Naive thymus-derived CD4-positive, alpha-beta T cell (primary cell): ENCODE results near the gene MFNG. TPM values are rescaled to one million over a fixed set of nuclear protein-coding genes. Genes with fewer than 3 reads are reported as not detected.

ENCODE experiments used
- ATAC-seq: fragments of 150-1000 bp; cut with Tn5 transposase; 2 replicates; pipeline ENCODE4 v1.10.0; 2021; ENCODE audit warnings: mild to moderate bottlenecking, moderate library complexity
- CTCF ChIA-PET: fragments of 350-600 bp; sonication (Branson Sonifier 250); formaldehyde crosslinking; loops from one replicate; lab custom pipeline; 2021; ENCODE audit warnings: antibody characterized with exemption; lab: Charles Lee
- POLR2A ChIA-PET: fragments of 350-600 bp; sonication (Branson Sonifier 250); formaldehyde crosslinking; loops from one replicate; lab custom pipeline; 2021; ENCODE audit warnings: antibody characterized with exemption, inconsistent platforms; lab: Charles Lee
- DNase-seq, 9 donors: peaks; one replicate each; pipeline versions ENCODE4 v3.0.0 to v3.0.0-alpha.2; 2020 to 2022; ENCODE audit warnings: mixed read lengths in 1 of 9
- H3K27ac ChIP-seq: one replicate; pipeline ENCODE4 v1.7.0; 2013; ENCODE audit warnings: mild to moderate bottlenecking, low read depth, low read length, moderate library complexity
- H3K27me3 ChIP-seq, 2 donors: one replicate each; pipeline ENCODE4 v1.7.0; 2013; ENCODE audit warnings: low read length in 2 of 2, mild to moderate bottlenecking in 2 of 2, moderate library complexity in 2 of 2; ENCODE audit not compliant: control insufficient read depth in 2 of 2, insufficient read depth in 2 of 2
- H3K36me3 ChIP-seq, 3 experiments: 1 replicate in 2 of 3; 2 replicates in 1 of 3; pipeline ENCODE4 v1.7.0; 2013; ENCODE audit warnings: low read length in 3 of 3, mild to moderate bottlenecking in 3 of 3, moderate library complexity in 1 of 3; ENCODE audit not compliant: insufficient read depth in 3 of 3, control insufficient read depth in 2 of 3
- H3K4me1 ChIP-seq, 2 donors: one replicate each; pipeline ENCODE4 v1.7.0; 2013; ENCODE audit warnings: low read length in 2 of 2, mild to moderate bottlenecking in 2 of 2, moderate library complexity in 1 of 2; ENCODE audit not compliant: control insufficient read depth in 2 of 2, insufficient read depth in 2 of 2
- H3K4me3 ChIP-seq: 2 replicates; pipeline ENCODE4 v1.7.0; 2013; ENCODE audit warnings: mild to moderate bottlenecking, low read length
- H3K9me3 ChIP-seq, 3 experiments: 1 replicate in 2 of 3; 2 replicates in 1 of 3; pipeline ENCODE4 v1.7.0; 2013; ENCODE audit warnings: low read length in 3 of 3; ENCODE audit not compliant: control insufficient read depth in 2 of 3
- H3K27ac Mint-ChIP-seq, 9 donors: one replicate each; pipeline ENCODE4 v1.8.0; 2020 to 2022; ENCODE audit warnings: mixed read lengths in 9 of 9, mild to moderate bottlenecking in 8 of 9, moderate library complexity in 5 of 9, inconsistent platforms in 2 of 9
- H3K27me3 Mint-ChIP-seq, 5 donors: one replicate each; pipeline ENCODE4 v1.8.0; 2021 to 2022; ENCODE audit warnings: mixed read lengths in 5 of 5, mild to moderate bottlenecking in 1 of 5
- H3K36me3 Mint-ChIP-seq, 5 donors: one replicate each; pipeline ENCODE4 v1.8.0; 2020 to 2022; ENCODE audit warnings: mixed read lengths in 5 of 5, mild to moderate bottlenecking in 3 of 5, inconsistent platforms in 1 of 5
- H3K4me1 Mint-ChIP-seq, 7 donors: one replicate each; pipeline ENCODE4 v1.8.0; 2020 to 2022; ENCODE audit warnings: mixed read lengths in 7 of 7, mild to moderate bottlenecking in 3 of 7, inconsistent platforms in 1 of 7
- H3K4me3 Mint-ChIP-seq, 10 donors: one replicate each; pipeline ENCODE4 v1.8.0; 2020 to 2022; ENCODE audit warnings: mild to moderate bottlenecking in 10 of 10, mixed read lengths in 10 of 10, moderate library complexity in 6 of 10, inconsistent platforms in 2 of 10
- H3K9me3 Mint-ChIP-seq, 11 donors: one replicate each; pipeline ENCODE4 v1.8.0; 2020 to 2022; ENCODE audit warnings: mixed read lengths in 11 of 11, mild to moderate bottlenecking in 4 of 11, inconsistent platforms in 1 of 11, moderate library complexity in 1 of 11
- intact Hi-C, 2 donors: fragments of 100-400 bp; cut with micrococcal nuclease; formaldehyde crosslinking; loops; one replicate each; pipeline ENCODE4 v1.15.1; 2023
- polyA plus RNA-seq, 2 donors: library from polyadenylated mRNA; unstranded; fragments of 300-500 nt; fragmentation: Illumina TruSeq; gene quantifications; one replicate each; pipeline ENCODE4 v1.2.3, GENCODE V29; 2021
- total RNA-seq, 6 experiments: library from RNA in 5 of 6; stranded (reverse) in 5 of 6; gene quantifications; 1 replicate in 5 of 6; 2 replicates in 1 of 6; pipeline ENCODE4 v1.2.3 and lab custom pipeline; 2021 to 2026

MFNG gene
- total and polyA plus RNA-seq, 7 experiments from 2014 or later: 146 to 449 (median 216) TPM

GRCh38 chr22:37487129-37487528 is 945 bp upstream of the MFNG start:
- Histone ChIP-seq H3K27me3 (no peaks in the 10 kb centered on the region), H3K9me3 (no peaks in the 10 kb centered on the region), H3K4me3 (peak overlapping the region; percentile 84), H3K27ac (peak overlapping the region; percentile 86), H3K36me3 (peaks cover 0 to 24% (median 6%) of the 10 kb centered on the region in 3 experiments), H3K4me1 (peaks cover 25 to 50% of the 10 kb centered on the region in 2 donors)
- Mint-ChIP-seq H3K9me3 (peaks cover 0 to 9% (median 0%) of the 10 kb centered on the region in 11 donors), H3K27me3 (no peaks in the 10 kb centered on the region), H3K4me3 (peak overlapping the region; percentile 91 to 99 (median 96)), H3K27ac (peak overlapping the region; percentile 80 to 98 (median 95)), H3K4me1 (peaks cover 51 to 78% (median 66%) of the 10 kb centered on the region in 7 donors), H3K36me3 (peaks cover 0 to 20% (median 4%) of the 10 kb centered on the region in 5 donors)
- CTCF ChIA-PET: interaction anchor here (1.1 to 2.3 kb wide), 7 partner anchors 11 to 121 kb away, joined by 3 to 11 read pairs (median 9); partner anchors contain the start of gene GGA1
- DNase-seq: no peak
- intact Hi-C loops: loop anchor here (5.0 to 10.0 kb wide), 4 partner anchors 78 to 962 kb away; partner anchors contain the start of genes CDC42EP1 (in 1 of the 2) and EIF3D (in 1 of the 2)
- ATAC-seq: no peak
- POLR2A ChIA-PET: interaction anchor here (0.6 to 4.0 kb wide), 10 partner anchors 9 to 256 kb away, joined by 3 to 47 read pairs (median 4); partner anchors contain the start of genes CYTH4, GGA1 and RAC2

GRCh38 chr22:37485395-37486223 is 575 bp downstream of the MFNG start:
- H3K4me3 Mint-ChIP-seq: peak overlapping the region; percentile 91 to 99 (median 96)
- H3K9me3 Mint-ChIP-seq: peaks cover 0 to 9% (median 0%) of the 10 kb centered on the region in 11 donors
- POLR2A ChIA-PET: interaction anchor here (0.6 to 4.0 kb wide), 20 partner anchors 12 to 406 kb away, joined by 3 to 47 read pairs (median 4); partner anchors contain the start of genes CYTH4, GGA1 and RAC2
- peak overlapping the region; percentile 84 for H3K4me3 ChIP-seq
- H3K36me3 ChIP-seq: peaks cover 0 to 40% (median 7%) of the 10 kb centered on the region in 3 experiments
- H3K36me3 Mint-ChIP-seq: peaks cover 5 to 28% (median 9%) of the 10 kb centered on the region in 5 donors
- no peaks in the 10 kb centered on the region for H3K27me3 ChIP-seq
- H3K27ac Mint-ChIP-seq: peak overlapping the region; percentile 94 to 99 (median 97)
- DNase-seq (peak in 5 of 9 donors; percentile 14 to 32 (median 28)), ATAC-seq (no peak)
- peaks cover 56 to 81% (median 70%) of the 10 kb centered on the region in 7 donors for H3K4me1 Mint-ChIP-seq
- CTCF ChIA-PET: interaction anchor here (0.6 to 3.3 kb wide), 11 partner anchors 8 to 567 kb away, joined by 3 to 20 read pairs (median 9); partner anchors contain the start of gene GGA1
- H3K9me3 ChIP-seq: no peaks in the 10 kb centered on the region
- H3K4me1 ChIP-seq: peaks cover 25 to 59% of the 10 kb centered on the region in 2 donors
- intact Hi-C loops: loop anchor here (5.0 to 10.0 kb wide), 4 partner anchors 79 to 961 kb away; partner anchors contain the start of genes CDC42EP1 (in 1 of the 2) and EIF3D (in 1 of the 2)
- peak overlapping the region; percentile 86 for H3K27ac ChIP-seq
- no peaks in the 10 kb centered on the region for H3K27me3 Mint-ChIP-seq

DNA sequence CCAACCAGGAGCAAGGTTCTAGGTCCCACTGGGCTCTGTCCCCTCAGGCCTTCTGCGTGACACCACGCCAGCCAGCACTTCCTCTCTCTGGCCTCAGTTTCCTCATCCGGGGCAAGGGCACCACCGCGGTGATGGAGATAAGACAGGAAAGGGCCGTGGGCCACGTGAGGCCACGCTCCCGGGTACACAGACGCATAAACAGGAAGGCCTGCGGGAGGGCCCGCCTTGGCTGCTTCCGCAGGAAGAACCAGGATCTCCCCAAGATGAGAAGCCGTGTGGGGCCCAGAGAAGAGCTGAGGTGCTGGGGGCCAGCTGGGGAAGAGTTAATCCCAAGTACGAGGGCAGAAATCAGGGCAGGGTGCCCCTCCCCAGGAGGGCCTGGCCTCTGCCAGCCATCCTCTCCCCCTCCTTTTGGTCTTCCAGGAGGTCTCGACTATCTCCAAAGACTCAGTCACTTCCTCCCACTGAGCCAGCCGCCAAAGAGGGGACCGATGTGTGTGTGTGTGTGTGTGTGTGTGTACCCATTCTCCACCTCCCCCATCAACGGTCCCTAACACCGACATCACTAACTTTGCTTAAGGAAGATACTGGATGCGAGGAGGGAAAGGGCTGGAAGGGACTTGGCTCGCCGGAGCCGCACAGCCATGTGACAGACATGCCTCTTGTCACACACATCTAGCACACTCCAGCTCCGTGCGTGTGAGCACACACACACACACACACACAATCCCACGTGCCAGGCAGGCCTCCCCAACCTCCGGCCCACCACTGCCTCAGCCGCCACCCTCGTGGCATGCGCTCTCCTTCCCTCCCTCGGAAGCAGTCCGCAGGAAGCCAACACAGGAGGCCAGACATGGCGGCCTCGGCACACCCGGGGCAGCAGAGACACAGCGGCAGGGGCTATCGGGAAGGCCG is 1.4 kb downstream of the MFNG start:
- Histone ChIP-seq H3K9me3 (no peaks in the 10 kb centered on the region), H3K36me3 (peaks cover under 1 to 48% (median 7%) of the 10 kb centered on the region in 3 experiments), H3K27ac (peak overlapping the region; percentile 86), H3K27me3 (no peaks in the 10 kb centered on the region), H3K4me1 (peaks cover 25 to 59% of the 10 kb centered on the region in 2 donors), H3K4me3 (peak overlapping the region; percentile 84)
- ChIA-PET POLR2A (interaction anchor here (0.6 to 4.0 kb wide), 22 partner anchors 9 to 1662 kb away, joined by 3 to 47 read pairs (median 4); partner anchors contain the start of genes CYTH4, GGA1 and RAC2), CTCF (interaction anchor here (1.3 to 3.3 kb wide), 5 partner anchors 9 to 247 kb away, joined by 3 to 20 read pairs (median 10); no protein-coding TSS in a partner anchor)
- Mint-ChIP-seq H3K27me3 (no peaks in the 10 kb centered on the region), H3K27ac (peak overlapping the region; percentile 94 to 99 (median 97)), H3K9me3 (peaks cover 0 to 9% (median 0%) of the 10 kb centered on the region in 11 donors), H3K4me1 (peaks cover 53 to 76% (median 62%) of the 10 kb centered on the region in 7 donors), H3K36me3 (peaks cover 5 to 28% (median 9%) of the 10 kb centered on the region in 5 donors), H3K4me3 (peak overlapping the region; percentile 91 to 99 (median 96))
- intact Hi-C loops: loop anchor here (1.0 to 10.0 kb wide), 6 partner anchors 14 to 960 kb away; partner anchors contain the start of genes GGA1 (in 2 of the 2), CDC42EP1 (in 1 of the 2) and EIF3D (in 1 of the 2)
- ATAC-seq (peak; percentile 76), DNase-seq (peak; percentile 46 to 89 (median 85))

- ChIA-PET CTCF (interaction anchor here (0.6 to 3.3 kb wide), 3 partner anchors 10 to 15 kb away, joined by 3 to 20 read pairs (median 10); no protein-coding TSS in a partner anchor), POLR2A (interaction anchor here (1.9 kb wide), 1 partner anchor 239 kb away, joined by 8 read pairs; the partner anchor contains the start of gene RAC2)
- Histone ChIP-seq H3K4me3 (no peak overlapping the region), H3K27me3 (no peaks in the 10 kb centered on the region), H3K9me3 (no peaks in the 10 kb centered on the region), H3K4me1 (peaks cover 25 to 48% of the 10 kb centered on the region in 2 donors), H3K36me3 (peaks cover 11 to 64% (median 20%) of the 10 kb centered on the region in 3 experiments), H3K27ac (peak overlapping the region; percentile 86)
- H3K27me3 Mint-ChIP-seq: no peaks in the 10 kb centered on the region
- H3K36me3 Mint-ChIP-seq: peaks cover 5 to 30% (median 9%) of the 10 kb centered on the region in 5 donors
- ATAC-seq: no peak
- peak overlapping the region; percentile 90 to 99 (median 95) for H3K27ac Mint-ChIP-seq
- peaks cover 47 to 59% (median 49%) of the 10 kb centered on the region in 7 donors for H3K4me1 Mint-ChIP-seq
- peaks cover 0 to 9% (median 0%) of the 10 kb centered on the region in 11 donors for H3K9me3 Mint-ChIP-seq
- intact Hi-C loops: loop anchor here (10.0 kb wide), 3 partner anchors 82 to 958 kb away; partner anchors contain the start of genes CDC42EP1 (in 1 of the 2) and EIF3D (in 1 of the 2)
- H3K4me3 Mint-ChIP-seq: peak overlapping the region; percentile 91 to 99 (median 96)
- no peak for DNase-seq
Measured at GRCh38 chr22:37483050-37483449, 3.1 kb downstream of the MFNG start.

DNA sequence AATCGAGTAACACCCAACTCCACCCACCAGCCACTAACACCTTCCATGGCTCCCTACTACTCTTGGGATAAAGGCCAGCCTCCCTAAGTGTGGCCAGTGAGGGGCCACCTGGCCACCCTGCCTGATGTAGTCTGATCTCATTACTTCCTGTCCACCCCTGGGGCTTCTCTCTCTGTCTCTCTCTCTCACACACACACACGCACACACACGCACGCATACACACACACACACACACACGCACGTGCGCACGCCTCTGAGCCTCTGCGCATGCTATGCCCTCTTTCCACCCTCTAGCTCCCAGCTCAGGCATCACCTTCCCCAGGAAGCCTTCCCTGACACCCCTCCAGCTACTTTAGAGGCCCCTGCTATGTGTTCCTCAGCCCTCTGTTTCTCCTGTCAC is 3.9 kb downstream of the MFNG start:
- POLR2A ChIA-PET: interaction anchor here (0.6 to 1.9 kb wide), 2 partner anchors 10 to 16 kb away, joined by 3 to 6 read pairs; no protein-coding TSS in a partner anchor
- CTCF ChIA-PET: interaction anchor here (3.1 to 3.3 kb wide), 2 partner anchors 10 to 11 kb away, joined by 10 to 20 read pairs; no protein-coding TSS in a partner anchor
- Mint-ChIP-seq H3K4me3 (peak overlapping the region; percentile 91 to 99 (median 96)), H3K4me1 (peaks cover 40 to 53% (median 43%) of the 10 kb centered on the region in 7 donors), H3K9me3 (peaks cover 0 to 9% (median 0%) of the 10 kb centered on the region in 11 donors), H3K36me3 (peaks cover 5 to 30% (median 9%) of the 10 kb centered on the region in 5 donors), H3K27ac (peak overlapping the region; percentile 90 to 99 (median 95)), H3K27me3 (no peaks in the 10 kb centered on the region)
- H3K4me3 ChIP-seq: no peak overlapping the region
- H3K27me3 ChIP-seq: no peaks in the 10 kb centered on the region
- DNase-seq (no peak), ATAC-seq (no peak)
- peaks cover 20 to 40% of the 10 kb centered on the region in 2 donors for H3K4me1 ChIP-seq
- intact Hi-C loops: loop anchor here (10.0 kb wide), 3 partner anchors 83 to 957 kb away; partner anchors contain the start of genes CDC42EP1 (in 1 of the 2) and EIF3D (in 1 of the 2)
- peaks cover 11 to 72% (median 25%) of the 10 kb centered on the region in 3 experiments for H3K36me3 ChIP-seq
- peak overlapping the region; percentile 86 for H3K27ac ChIP-seq
- H3K9me3 ChIP-seq: no peaks in the 10 kb centered on the region
